ENCODE measurements around the gene ITGA5.

DNA sequence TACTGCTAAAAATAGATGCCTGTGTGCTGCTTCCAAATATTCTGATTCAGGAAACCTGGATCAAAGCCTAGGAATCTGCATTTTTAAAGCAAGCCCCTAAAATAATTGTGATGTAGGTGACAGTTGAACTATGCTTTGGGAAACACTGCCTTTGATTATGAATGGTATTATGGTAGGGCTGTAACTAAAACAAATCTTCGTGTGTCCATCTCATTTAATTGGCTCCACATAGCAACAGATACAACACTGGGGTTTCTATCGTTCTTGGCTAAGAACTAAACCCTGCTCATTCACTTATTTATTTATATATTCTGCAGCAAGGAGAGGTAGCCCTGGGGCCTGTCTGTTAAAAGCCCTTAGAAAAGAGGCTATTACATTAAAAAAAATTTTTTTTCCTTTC is 23.0 kb upstream of the ITGA5 start:
- TF ChIP-seq, protein P1, sequence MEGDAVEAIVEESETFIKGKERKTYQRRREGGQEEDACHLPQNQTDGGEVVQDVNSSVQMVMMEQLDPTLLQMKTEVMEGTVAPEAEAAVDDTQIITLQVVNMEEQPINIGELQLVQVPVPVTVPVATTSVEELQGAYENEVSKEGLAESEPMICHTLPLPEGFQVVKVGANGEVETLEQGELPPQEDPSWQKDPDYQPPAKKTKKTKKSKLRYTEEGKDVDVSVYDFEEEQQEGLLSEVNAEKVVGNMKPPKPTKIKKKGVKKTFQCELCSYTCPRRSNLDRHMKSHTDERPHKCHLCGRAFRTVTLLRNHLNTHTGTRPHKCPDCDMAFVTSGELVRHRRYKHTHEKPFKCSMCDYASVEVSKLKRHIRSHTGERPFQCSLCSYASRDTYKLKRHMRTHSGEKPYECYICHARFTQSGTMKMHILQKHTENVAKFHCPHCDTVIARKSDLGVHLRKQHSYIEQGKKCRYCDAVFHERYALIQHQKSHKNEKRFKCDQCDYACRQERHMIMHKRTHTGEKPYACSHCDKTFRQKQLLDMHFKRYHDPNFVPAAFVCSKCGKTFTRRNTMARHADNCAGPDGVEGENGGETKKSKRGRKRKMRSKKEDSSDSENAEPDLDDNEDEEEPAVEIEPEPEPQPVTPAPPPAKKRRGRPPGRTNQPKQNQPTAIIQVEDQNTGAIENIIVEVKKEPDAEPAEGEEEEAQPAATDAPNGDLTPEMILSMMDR (IDR thresholded peaks at IDR 0.05), result no peak
- TF ChIP-seq ZFX (IDR thresholded peaks at IDR 0.05; ENCODE audit: borderline replicate concordance), result no peak
